ENCODE data around the gene CD44.

GRCh38 chr11:35122308-35122707 is 16.7 kb upstream of the CD44 start:
- TF ChIP-seq, protein P1, sequence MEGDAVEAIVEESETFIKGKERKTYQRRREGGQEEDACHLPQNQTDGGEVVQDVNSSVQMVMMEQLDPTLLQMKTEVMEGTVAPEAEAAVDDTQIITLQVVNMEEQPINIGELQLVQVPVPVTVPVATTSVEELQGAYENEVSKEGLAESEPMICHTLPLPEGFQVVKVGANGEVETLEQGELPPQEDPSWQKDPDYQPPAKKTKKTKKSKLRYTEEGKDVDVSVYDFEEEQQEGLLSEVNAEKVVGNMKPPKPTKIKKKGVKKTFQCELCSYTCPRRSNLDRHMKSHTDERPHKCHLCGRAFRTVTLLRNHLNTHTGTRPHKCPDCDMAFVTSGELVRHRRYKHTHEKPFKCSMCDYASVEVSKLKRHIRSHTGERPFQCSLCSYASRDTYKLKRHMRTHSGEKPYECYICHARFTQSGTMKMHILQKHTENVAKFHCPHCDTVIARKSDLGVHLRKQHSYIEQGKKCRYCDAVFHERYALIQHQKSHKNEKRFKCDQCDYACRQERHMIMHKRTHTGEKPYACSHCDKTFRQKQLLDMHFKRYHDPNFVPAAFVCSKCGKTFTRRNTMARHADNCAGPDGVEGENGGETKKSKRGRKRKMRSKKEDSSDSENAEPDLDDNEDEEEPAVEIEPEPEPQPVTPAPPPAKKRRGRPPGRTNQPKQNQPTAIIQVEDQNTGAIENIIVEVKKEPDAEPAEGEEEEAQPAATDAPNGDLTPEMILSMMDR (IDR thresholded peaks at IDR 0.05; ENCODE audit: low read length), result no peak
- TF ChIP-seq EZH2 (IDR thresholded peaks at IDR 0.05; ENCODE audit: borderline replicate concordance, low read length), result no peak
